Measurements from ENCODE around the gene PRRC2B.

Gene PRRC2B

GRCh38 chr9:131490514-131490913, 96.6 kb downstream of the PRRC2B start:
- Histone ChIP-seq H3K9me3 (ENCODE audit: insufficient read depth, low read length) (no peaks in the 10 kb centered on the region), H3K9ac (ENCODE audit: insufficient read length, low read depth) (no peak overlapping the region), H3K36me3 (ENCODE audit: insufficient read depth, insufficient read length, low read length) (peaks cover 99% of the 10 kb centered on the region), H3K4me1 (ENCODE audit: insufficient read depth, insufficient read length) (peaks cover 13% of the 10 kb centered on the region), H3K27me3 (ENCODE audit: insufficient read depth, insufficient read length) (no peaks in the 10 kb centered on the region), H3K4me3 (ENCODE audit: insufficient read length, low read depth) (no peak overlapping the region)
- TF ChIP-seq YY1 (IDR thresholded peaks at IDR 0.05; ENCODE audit: insufficient read depth, insufficient read length) (no peak), SUZ12 (IDR thresholded peaks at IDR 0.05; ENCODE audit: extremely low read depth, insufficient read depth, insufficient read length) (no peak), ZNF274 (IDR thresholded peaks at IDR 0.05; ENCODE audit: low read depth, low read length) (no peak)
- DNase-seq (ENCODE audit: low read depth, low spot score): no peak

GRCh38 chr9:131491001-131491710, 97.3 kb downstream of the PRRC2B start:
- H3K4me1 ChIP-seq (ENCODE audit: insufficient read depth, insufficient read length): peaks cover 8% of the 10 kb centered on the region
- no peaks in the 10 kb centered on the region for H3K9me3 ChIP-seq (ENCODE audit: insufficient read depth, low read length)
- H3K9ac ChIP-seq (ENCODE audit: insufficient read length, low read depth): no peak overlapping the region
- DNase-seq (ENCODE audit: low read depth, low spot score): no peak
- peaks cover 99% of the 10 kb centered on the region for H3K36me3 ChIP-seq (ENCODE audit: insufficient read depth, insufficient read length, low read length)
- H3K4me3 ChIP-seq (ENCODE audit: insufficient read length, low read depth): no peak overlapping the region
- H3K27me3 ChIP-seq (ENCODE audit: insufficient read depth, insufficient read length): no peaks in the 10 kb centered on the region
- TF ChIP-seq SUZ12 (IDR thresholded peaks at IDR 0.05; ENCODE audit: extremely low read depth, insufficient read depth, insufficient read length): no peak
- no peak for TF ChIP-seq ZNF274 (IDR thresholded peaks at IDR 0.05; ENCODE audit: low read depth, low read length)
- TF ChIP-seq YY1 (IDR thresholded peaks at IDR 0.05; ENCODE audit: insufficient read depth, insufficient read length): no peak

GRCh38 chr9:131492070-131492469, 98.2 kb downstream of the PRRC2B start:
- H3K9me3 ChIP-seq (ENCODE audit: insufficient read depth, low read length): no peaks in the 10 kb centered on the region
- TF ChIP-seq SUZ12 (IDR thresholded peaks at IDR 0.05; ENCODE audit: extremely low read depth, insufficient read depth, insufficient read length) (no peak), YY1 (IDR thresholded peaks at IDR 0.05; ENCODE audit: insufficient read depth, insufficient read length) (no peak), ZNF274 (IDR thresholded peaks at IDR 0.05; ENCODE audit: low read depth, low read length) (no peak)
- no peak overlapping the region for H3K9ac ChIP-seq (ENCODE audit: insufficient read length, low read depth)
- peaks cover 98% of the 10 kb centered on the region for H3K36me3 ChIP-seq (ENCODE audit: insufficient read depth, insufficient read length, low read length)
- H3K4me3 ChIP-seq (ENCODE audit: insufficient read length, low read depth): no peak overlapping the region
- H3K4me1 ChIP-seq (ENCODE audit: insufficient read depth, insufficient read length): peaks cover 9% of the 10 kb centered on the region
- no peak for DNase-seq (ENCODE audit: low read depth, low spot score)
- no peaks in the 10 kb centered on the region for H3K27me3 ChIP-seq (ENCODE audit: insufficient read depth, insufficient read length)

GRCh38 chr9:131494296-131494870, 100.5 kb downstream of the PRRC2B start:
- H3K36me3 ChIP-seq (ENCODE audit: insufficient read depth, insufficient read length, low read length): peaks cover 98% of the 10 kb centered on the region
- TF ChIP-seq ZNF274 (IDR thresholded peaks at IDR 0.05; ENCODE audit: low read depth, low read length): no peak
- TF ChIP-seq YY1 (IDR thresholded peaks at IDR 0.05; ENCODE audit: insufficient read depth, insufficient read length): no peak
- TF ChIP-seq SUZ12 (IDR thresholded peaks at IDR 0.05; ENCODE audit: extremely low read depth, insufficient read depth, insufficient read length): no peak
- peaks cover 11% of the 10 kb centered on the region for H3K4me1 ChIP-seq (ENCODE audit: insufficient read depth, insufficient read length)
- no peak overlapping the region for H3K4me3 ChIP-seq (ENCODE audit: insufficient read length, low read depth)
- no peak for DNase-seq (ENCODE audit: low read depth, low spot score)
- no peak overlapping the region for H3K9ac ChIP-seq (ENCODE audit: insufficient read length, low read depth)
- no peaks in the 10 kb centered on the region for H3K27me3 ChIP-seq (ENCODE audit: insufficient read depth, insufficient read length)
- no peaks in the 10 kb centered on the region for H3K9me3 ChIP-seq (ENCODE audit: insufficient read depth, low read length)

- Histone ChIP-seq H3K27me3 (ENCODE audit: insufficient read depth, insufficient read length) (no peaks in the 10 kb centered on the region), H3K4me1 (ENCODE audit: insufficient read depth, insufficient read length) (peaks cover 8% of the 10 kb centered on the region), H3K36me3 (ENCODE audit: insufficient read depth, insufficient read length, low read length) (peaks cover 98% of the 10 kb centered on the region), H3K9ac (ENCODE audit: insufficient read length, low read depth) (no peak overlapping the region), H3K9me3 (ENCODE audit: insufficient read depth, low read length) (no peaks in the 10 kb centered on the region), H3K4me3 (ENCODE audit: insufficient read length, low read depth) (no peak overlapping the region)
- no peak for DNase-seq (ENCODE audit: low read depth, low spot score)
- no peak for TF ChIP-seq ZNF274 (IDR thresholded peaks at IDR 0.05; ENCODE audit: low read depth, low read length)
- TF ChIP-seq SUZ12 (IDR thresholded peaks at IDR 0.05; ENCODE audit: extremely low read depth, insufficient read depth, insufficient read length): no peak
- no peak for TF ChIP-seq YY1 (IDR thresholded peaks at IDR 0.05; ENCODE audit: insufficient read depth, insufficient read length)
These were observed 101.9 kb downstream of the PRRC2B start for GRCh38 chr9:131495785-131496184.

GRCh38 chr9:131496844-131497405, 103.0 kb downstream of the PRRC2B start:
- Histone ChIP-seq H3K27me3 (ENCODE audit: insufficient read depth, insufficient read length) (no peaks in the 10 kb centered on the region), H3K36me3 (ENCODE audit: insufficient read depth, insufficient read length, low read length) (peaks cover 90% of the 10 kb centered on the region), H3K4me1 (ENCODE audit: insufficient read depth, insufficient read length) (peaks cover 8% of the 10 kb centered on the region), H3K9me3 (ENCODE audit: insufficient read depth, low read length) (no peaks in the 10 kb centered on the region), H3K4me3 (ENCODE audit: insufficient read length, low read depth) (no peak overlapping the region), H3K9ac (ENCODE audit: insufficient read length, low read depth) (peak overlapping the region; percentile 14)
- TF ChIP-seq ZNF274 (IDR thresholded peaks at IDR 0.05; ENCODE audit: low read depth, low read length) (no peak), SUZ12 (IDR thresholded peaks at IDR 0.05; ENCODE audit: extremely low read depth, insufficient read depth, insufficient read length) (no peak), YY1 (IDR thresholded peaks at IDR 0.05; ENCODE audit: insufficient read depth, insufficient read length) (no peak)
- no peak for DNase-seq (ENCODE audit: low read depth, low spot score)

- no peak for DNase-seq (ENCODE audit: low read depth, low spot score)
- Histone ChIP-seq H3K4me3 (ENCODE audit: insufficient read length, low read depth) (no peak overlapping the region), H3K9ac (ENCODE audit: insufficient read length, low read depth) (peak overlapping the region; percentile 44), H3K27me3 (ENCODE audit: insufficient read depth, insufficient read length) (peaks cover 6% of the 10 kb centered on the region), H3K36me3 (ENCODE audit: insufficient read depth, insufficient read length, low read length) (peaks cover 66% of the 10 kb centered on the region), H3K4me1 (ENCODE audit: insufficient read depth, insufficient read length) (peaks cover 12% of the 10 kb centered on the region), H3K9me3 (ENCODE audit: insufficient read depth, low read length) (no peaks in the 10 kb centered on the region)
- no peak for TF ChIP-seq SUZ12 (IDR thresholded peaks at IDR 0.05; ENCODE audit: extremely low read depth, insufficient read depth, insufficient read length)
- TF ChIP-seq YY1 (IDR thresholded peaks at IDR 0.05; ENCODE audit: insufficient read depth, insufficient read length): no peak
- TF ChIP-seq ZNF274 (IDR thresholded peaks at IDR 0.05; ENCODE audit: low read depth, low read length): no peak
These were observed 105.4 kb downstream of the PRRC2B start for GRCh38 chr9:131499254-131499767.
